Ovary (tissue), 9 donors: ENCODE results near the gene CTIF. TPM values are rescaled to one million over a fixed set of nuclear protein-coding genes. Genes with fewer than 3 reads are reported as not detected.

Source experiments
- DNase-seq, 5 donors: peaks; one replicate each; pipeline ENCODE4 v3.0.0-alpha.2; 2019 to 2020
- H3K27ac ChIP-seq, 2 donors: fragments of 200-600 bp; one replicate each; pipeline versions ENCODE4 v1.5.1 to v1.8.0; 2019 to 2022
- H3K27me3 ChIP-seq: fragments of 200-600 bp; one replicate; pipeline ENCODE4 v1.8.0; 2022
- H3K36me3 ChIP-seq: fragments of 200-600 bp; sonication (generic); one replicate; pipeline ENCODE4 v1.5.1; 2019
- H3K4me1 ChIP-seq: one replicate; pipeline ENCODE4 v1.8.1; 2013; ENCODE audit warnings: mild to moderate bottlenecking, moderate library complexity; ENCODE audit not compliant: insufficient read depth
- H3K4me3 ChIP-seq: fragments of 200-600 bp; sonication (generic); one replicate; pipeline ENCODE4 v1.5.1; 2017
- H3K9me3 ChIP-seq, 2 donors: fragments of 200-600 bp in 1 of 2; sonication (generic) in 1 of 2; one replicate each; pipeline versions ENCODE4 v1.5.1 to v1.8.1; 2013 to 2019; ENCODE audit warnings: mild to moderate bottlenecking in 1 of 2, moderate library complexity in 1 of 2
- CTCF ChIP-seq, 3 donors: fragments of 450-650 bp in 2 of 3; fragments of 200-600 bp in 1 of 3; IDR thresholded peaks; one replicate each; pipeline versions ENCODE4 v1.5.1 to v1.8.0; 2016 to 2022; ENCODE audit warnings: antibody characterized with exemption in 3 of 3, mild to moderate bottlenecking in 1 of 3
- EP300 ChIP-seq: sonication (generic); formaldehyde crosslinking; IDR thresholded peaks from one replicate; pipeline ENCODE4 v1.6.1; 2017; ENCODE audit warnings: antibody characterized with exemption
- POLR2A ChIP-seq: fragments of 450-650 bp; IDR thresholded peaks from one replicate; pipeline ENCODE4 v1.6.1; 2017; ENCODE audit warnings: antibody characterized with exemption, mild to moderate bottlenecking, moderate library complexity
- WGBS, 3 donors: extraction: QIAGEN DNeasy Blood & Tissue Kit in 1 of 3; methylation state at CpG; one replicate each; pipeline versions ENCODE4 v1.1.5 to v1.1.7; 2013 to 2017; 5-methylcytosine and 5-hydroxymethylcytosine counted together
- intact Hi-C, 4 donors: fragments of 100-400 bp; cut with DNase I; formaldehyde crosslinking; loops; one replicate each; pipeline versions ENCODE4 v1.11.0 to v1.15.1; 2022 to 2023
- polyA plus RNA-seq, 2 donors: library from polyadenylated mRNA; stranded (reverse); fragments of 200-250 nt in 1 of 2; fragments of 350-450 nt in 1 of 2; fragmentation: Illumina TruSeq in 1 of 2; extraction: RNeasy Lipid Tissue Mini Kit (QIAGEN cat#74804) in 1 of 2; gene quantifications; one replicate each; pipeline ENCODE4 v1.2.3, GENCODE V29; 2013 to 2014
- total RNA-seq, 7 donors: library from RNA; depleted of rRNA in 2 of 7; stranded (reverse); fragments of >200 nt in 2 of 7; fragmentation: NEBNext Ultra II Directional in 3 of 7; extraction: Animal tissue kit (Norgen Biotek cat#: 25700) in 3 of 7; gene quantifications; one replicate each; pipeline versions ENCODE4 v1.1.0 to v1.2.4, GENCODE V29; 2016 to 2023
- donor health status: DM: no; HTN: no; CAD: no; lungs with moderate emphysema.
- donor health status: DM: no; HTN: no; CAD: no.
- donor health status: Bipolar disorder and iron deficiency.
- donor health status: DM: yes; HTN: yes; CAD: no.
- donor health status: DM: no; HTN: no; CAD: no.
- donor health status: DM: yes; HTN: yes; CAD: no.

The CTIF gene
- total and polyA plus RNA-seq, 9 donors: 18.5 to 94.1 (median 75.2) TPM

DNA sequence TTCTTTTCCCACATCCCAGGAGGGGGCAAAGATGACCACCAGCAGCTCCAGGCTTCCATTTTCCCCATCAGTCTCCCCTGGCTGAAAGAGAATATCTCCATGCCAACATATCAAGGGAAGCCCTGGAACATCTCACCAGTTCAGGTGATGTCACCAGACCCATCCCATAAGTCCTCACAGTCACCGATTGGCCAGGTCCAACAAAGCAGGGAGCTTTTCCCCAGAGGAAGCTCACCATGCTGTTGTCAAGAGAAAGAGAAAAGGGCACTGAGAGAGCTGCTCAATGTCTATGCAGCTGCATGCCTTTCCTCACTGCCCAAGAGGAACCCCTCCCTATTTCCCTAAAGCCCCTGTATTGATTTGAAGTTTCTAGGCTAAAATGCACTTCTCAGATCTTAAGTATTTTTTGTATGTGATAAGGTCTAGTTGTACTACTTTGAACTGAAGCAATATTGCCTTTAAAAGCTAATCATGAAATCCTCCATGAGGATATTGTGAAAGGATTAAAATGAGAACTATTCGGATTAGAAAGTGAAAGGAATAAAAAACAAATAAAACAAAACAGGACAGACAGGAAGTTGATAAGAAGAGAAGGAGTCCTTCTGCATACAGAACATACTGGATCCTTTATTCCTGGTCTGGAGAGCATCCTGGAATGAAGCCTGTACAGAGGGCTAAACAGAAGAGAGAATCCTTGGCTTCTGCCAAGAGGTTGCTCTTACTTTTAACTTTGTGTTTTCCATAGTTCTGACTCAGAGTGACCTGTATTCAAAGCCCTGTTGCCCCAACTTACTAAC, 45.2 kb upstream of the CTIF start:
- peaks cover 9% of the 10 kb centered on the region for H3K4me1 ChIP-seq
- H3K9me3 ChIP-seq: no peaks in the 10 kb centered on the region
- intact Hi-C loops: no loop called here
- no peaks in the 10 kb centered on the region for H3K27me3 ChIP-seq
- WGBS, 3 donors: 24 to 29% (median 25%) methylated on average over 2 of the region's 2 CpGs
- H3K27ac ChIP-seq: no peak overlapping the region
- H3K4me3 ChIP-seq: no peak overlapping the region
- no peak for DNase-seq
- no peaks in the 10 kb centered on the region for H3K36me3 ChIP-seq
- no peak for TF ChIP-seq POLR2A
- TF ChIP-seq CTCF (IDR thresholded peaks at IDR 0.05): no peak
- TF ChIP-seq EP300: no peak

DNA sequence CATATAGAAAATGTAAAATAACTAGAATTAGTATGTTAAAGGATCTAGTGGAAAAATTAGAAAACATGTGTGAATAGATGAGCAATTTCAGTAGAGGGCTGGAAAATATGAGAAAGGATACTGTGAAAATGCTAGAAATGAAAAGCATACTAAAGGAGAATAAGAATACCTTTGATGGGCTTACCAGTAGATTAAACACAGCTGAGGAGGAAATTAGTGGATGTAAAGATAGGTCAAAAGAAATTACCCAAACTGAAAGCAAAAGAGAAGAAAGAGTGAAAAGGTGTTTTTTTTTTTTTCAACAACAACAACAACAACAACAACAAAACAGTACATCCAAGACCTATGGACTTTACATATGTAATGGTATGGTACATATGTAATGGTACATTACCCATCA, 41.0 kb upstream of the CTIF start:
- intact Hi-C loops: no loop called here
- H3K4me1 ChIP-seq: peaks cover 7% of the 10 kb centered on the region
- no peak for DNase-seq
- no peak overlapping the region for H3K4me3 ChIP-seq
- no peak overlapping the region for H3K27ac ChIP-seq
- no peaks in the 10 kb centered on the region for H3K9me3 ChIP-seq
- no peaks in the 10 kb centered on the region for H3K36me3 ChIP-seq
- TF ChIP-seq CTCF (IDR thresholded peaks at IDR 0.05) (no peak), EP300 (no peak), POLR2A (no peak)
- H3K27me3 ChIP-seq: no peaks in the 10 kb centered on the region

GRCh38 chr18:48500517-48500916, 38.3 kb upstream of the CTIF start:
- no peak overlapping the region for H3K4me3 ChIP-seq
- H3K9me3 ChIP-seq: no peaks in the 10 kb centered on the region
- no peak for DNase-seq
- H3K36me3 ChIP-seq: no peaks in the 10 kb centered on the region
- intact Hi-C loops: no loop called here
- H3K27me3 ChIP-seq: no peaks in the 10 kb centered on the region
- no peaks in the 10 kb centered on the region for H3K4me1 ChIP-seq
- no peak overlapping the region for H3K27ac ChIP-seq
- TF ChIP-seq POLR2A (no peak), EP300 (no peak), CTCF (IDR thresholded peaks at IDR 0.05) (no peak)

- no peaks in the 10 kb centered on the region for H3K4me1 ChIP-seq
- 86 to 88% (median 88%) methylated on average over 4 of the region's 4 CpGs for WGBS, 3 donors
- intact Hi-C loops: no loop called here
- no peak for DNase-seq
- H3K27me3 ChIP-seq: no peaks in the 10 kb centered on the region
- TF ChIP-seq CTCF (IDR thresholded peaks at IDR 0.05) (no peak), EP300 (no peak), POLR2A (no peak)
- H3K36me3 ChIP-seq: no peaks in the 10 kb centered on the region
- no peaks in the 10 kb centered on the region for H3K9me3 ChIP-seq
- H3K27ac ChIP-seq: no peak overlapping the region
- H3K4me3 ChIP-seq: no peak overlapping the region
These were observed 35.9 kb upstream of the CTIF start for GRCh38 chr18:48502906-48503305.
